HG03460 (cell line): ENCODE measurements around the gene DNAH14.
"Not testable (repeated sequence)": the region's sequence is repeated elsewhere in the genome, so short reads cannot be mapped to it uniquely, and the experiment has no call there.

ENCODE experiments used
- ATAC-seq: cut with Tn5 transposase; IDR thresholded peaks from one replicate; pipeline ENCODE4 v1.9.1; 2021; ENCODE audit not compliant: unreplicated experiment

DNAH14 gene

GRCh38 chr1:225335098-225335778, 405.8 kb downstream of the DNAH14 start:
- ATAC-seq = not testable (repeated sequence)

GRCh38 chr1:225338545-225338944, 409.1 kb downstream of the DNAH14 start:
- ATAC-seq = no peak

- ATAC-seq = no peak
These were observed 412.2 kb downstream of the DNAH14 start for GRCh38 chr1:225341642-225342041.

GRCh38 chr1:225342695-225343094, 413.2 kb downstream of the DNAH14 start:
- ATAC-seq = no peak

GRCh38 chr1:225343618-225344017, 414.1 kb downstream of the DNAH14 start:
- ATAC-seq = no peak

- ATAC-seq = no peak
These were observed 417.7 kb downstream of the DNAH14 start for GRCh38 chr1:225347123-225347683.

GRCh38 chr1:225348400-225348799, 418.9 kb downstream of the DNAH14 start:
- ATAC-seq = no peak

- no peak for ATAC-seq
These were observed 420.4 kb downstream of the DNAH14 start for GRCh38 chr1:225349826-225350225.

- ATAC-seq = no peak
These were observed 421.4 kb downstream of the DNAH14 start for GRCh38 chr1:225350872-225351271.

GRCh38 chr1:225354906-225355305, 425.4 kb downstream of the DNAH14 start:
- ATAC-seq = no peak

GRCh38 chr1:225355863-225356262, 426.4 kb downstream of the DNAH14 start:
- no peak for ATAC-seq

- ATAC-seq = no peak
These were observed 430.6 kb downstream of the DNAH14 start for GRCh38 chr1:225360119-225360518.

GRCh38 chr1:225361176-225361575, 431.7 kb downstream of the DNAH14 start:
- no peak for ATAC-seq

GRCh38 chr1:225362805-225363204, 433.3 kb downstream of the DNAH14 start:
- ATAC-seq = no peak

- ATAC-seq = no peak
These were observed 435.0 kb downstream of the DNAH14 start for GRCh38 chr1:225364439-225364838.

GRCh38 chr1:225366018-225366417, 436.5 kb downstream of the DNAH14 start:
- ATAC-seq = no peak

GRCh38 chr1:225366552-225366951, 437.1 kb downstream of the DNAH14 start:
- no peak for ATAC-seq

GRCh38 chr1:225368036-225368552, 438.6 kb downstream of the DNAH14 start:
- no peak for ATAC-seq

- ATAC-seq = no peak
These were observed 442.0 kb downstream of the DNAH14 start for GRCh38 chr1:225371366-225372010.

GRCh38 chr1:225373155-225373554, 443.7 kb downstream of the DNAH14 start:
- ATAC-seq = no peak

- no peak for ATAC-seq
These were observed 445.5 kb downstream of the DNAH14 start for GRCh38 chr1:225374996-225375395.

GRCh38 chr1:225378880-225379279, 449.4 kb downstream of the DNAH14 start:
- no peak for ATAC-seq
